GM21360 (cell line): Measurements from ENCODE around the gene C19orf12.
A peak's percentile ranks its signal among the peaks of the same experiment; 100 is the strongest.
"Not testable (repeated sequence)": the region's sequence is repeated elsewhere in the genome, so short reads cannot be mapped to it uniquely, and the experiment has no call there.

Experiments
- ATAC-seq: cut with Tn5 transposase; IDR thresholded peaks from one replicate; pipeline ENCODE4 v1.9.1; 2021; ENCODE audit warnings: mild to moderate bottlenecking, moderate library complexity; ENCODE audit not compliant: unreplicated experiment

Gene C19orf12

DNA sequence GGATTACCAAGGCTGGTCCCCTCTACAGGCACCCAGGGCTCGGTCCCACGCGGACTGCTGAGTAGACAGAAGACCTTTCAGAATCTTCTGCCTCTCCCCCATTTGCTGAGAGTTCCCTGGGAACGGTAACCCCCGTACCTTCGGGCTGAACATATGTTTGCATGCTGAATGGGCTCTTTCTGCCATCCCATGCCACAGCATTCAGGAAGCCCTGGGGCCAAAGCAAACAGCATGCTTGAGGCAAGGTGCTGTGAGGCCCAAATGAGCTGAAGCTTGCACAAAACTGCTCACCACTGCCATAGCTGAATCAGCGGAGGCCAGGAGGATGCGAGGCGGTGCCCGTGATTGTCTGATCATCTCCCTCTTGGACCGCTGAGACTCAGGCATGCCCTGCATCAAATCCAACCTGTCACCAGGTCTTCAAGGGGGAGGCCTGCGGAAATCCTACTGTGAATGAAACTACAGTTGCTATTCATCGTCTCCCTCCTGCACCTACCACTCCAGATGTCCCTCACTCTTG is 16.3 kb upstream of the C19orf12 start:
- ATAC-seq, result no peak

DNA sequence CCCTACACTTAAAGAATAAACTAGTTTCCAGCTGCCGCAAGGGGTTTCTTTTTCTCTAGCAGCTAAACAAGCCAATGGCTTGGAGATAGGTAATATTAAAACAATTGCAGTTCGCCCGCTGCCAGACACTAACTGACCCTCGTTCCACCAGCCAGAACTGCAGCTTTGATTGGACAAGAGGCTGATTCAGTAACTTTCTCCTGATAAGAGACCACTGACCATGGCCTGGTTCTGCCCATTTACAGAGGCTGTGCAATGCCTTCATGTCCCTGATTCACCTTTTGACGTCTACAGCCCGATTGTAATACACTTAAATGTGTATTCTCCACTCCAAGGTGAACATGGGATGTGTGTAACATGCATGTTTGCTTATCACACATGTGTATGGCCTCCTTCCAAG is 12.8 kb upstream of the C19orf12 start:
- no peak for ATAC-seq

DNA sequence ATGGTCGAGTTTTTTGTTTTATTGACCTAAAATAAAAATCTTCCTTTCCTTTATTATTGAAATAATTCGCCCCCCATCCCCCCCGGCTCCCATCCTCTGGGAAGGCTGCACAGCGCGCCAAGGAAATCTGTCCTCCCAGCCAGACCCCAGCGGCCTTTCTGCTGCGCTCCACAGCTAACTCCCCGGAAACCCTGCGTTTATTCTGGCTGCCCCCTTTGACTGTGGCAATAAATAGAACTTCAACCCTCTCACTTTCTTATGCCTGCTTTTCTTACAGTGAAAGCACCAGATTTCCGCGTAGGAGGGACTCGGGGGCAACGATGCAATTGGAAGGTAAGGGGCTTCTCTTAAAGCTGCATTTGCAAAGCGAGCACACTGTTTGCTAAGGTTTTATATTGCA is 9.7 kb upstream of the C19orf12 start:
- no peak for ATAC-seq

DNA sequence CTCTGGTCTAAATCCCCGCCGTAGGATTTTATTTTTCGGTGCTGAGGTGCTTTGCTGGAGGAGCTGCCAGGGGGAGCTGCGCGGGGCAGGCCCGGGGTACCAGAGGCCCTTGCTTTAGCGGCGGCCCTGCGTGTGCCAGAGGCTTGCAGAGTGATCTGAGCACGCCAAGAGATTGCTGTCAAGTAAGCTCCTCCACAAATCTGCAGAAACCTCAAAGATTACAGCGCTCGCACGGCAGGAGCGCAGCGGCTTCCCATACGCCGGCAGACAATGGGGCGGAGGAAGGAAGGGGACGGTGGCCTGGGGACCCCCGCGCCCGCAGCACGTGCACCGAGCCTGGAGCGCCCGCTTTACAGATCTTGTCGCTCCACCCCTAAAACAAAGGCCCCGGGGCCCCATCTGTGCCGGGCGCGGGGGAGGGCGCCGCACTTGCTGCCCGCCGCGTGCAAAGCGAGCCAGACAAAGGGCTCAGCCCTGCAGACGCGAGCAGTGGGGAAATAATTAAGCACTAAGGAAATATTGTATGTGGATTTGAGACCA is 9.1 kb upstream of the C19orf12 start:
- no peak for ATAC-seq

DNA sequence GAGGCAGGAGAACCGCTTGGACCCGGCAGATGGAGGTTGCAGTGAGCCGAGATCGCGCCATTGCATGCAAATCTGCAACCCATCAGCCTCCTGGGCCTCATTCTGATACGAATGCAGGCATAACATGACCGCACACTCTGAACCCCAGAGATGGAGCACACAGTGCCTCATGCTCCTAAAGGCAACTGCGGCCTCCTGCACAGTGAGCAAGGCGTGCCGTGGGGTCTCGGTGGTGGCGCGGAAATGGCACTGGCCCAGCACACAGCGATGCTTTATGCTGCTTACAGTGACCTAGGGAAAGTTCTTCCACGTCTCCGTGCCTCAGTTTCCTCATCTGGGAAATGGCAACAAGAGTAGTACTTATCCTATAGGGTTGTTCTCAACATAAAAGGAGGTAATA is 2.0 kb upstream of the C19orf12 start:
- no peak for ATAC-seq

DNA sequence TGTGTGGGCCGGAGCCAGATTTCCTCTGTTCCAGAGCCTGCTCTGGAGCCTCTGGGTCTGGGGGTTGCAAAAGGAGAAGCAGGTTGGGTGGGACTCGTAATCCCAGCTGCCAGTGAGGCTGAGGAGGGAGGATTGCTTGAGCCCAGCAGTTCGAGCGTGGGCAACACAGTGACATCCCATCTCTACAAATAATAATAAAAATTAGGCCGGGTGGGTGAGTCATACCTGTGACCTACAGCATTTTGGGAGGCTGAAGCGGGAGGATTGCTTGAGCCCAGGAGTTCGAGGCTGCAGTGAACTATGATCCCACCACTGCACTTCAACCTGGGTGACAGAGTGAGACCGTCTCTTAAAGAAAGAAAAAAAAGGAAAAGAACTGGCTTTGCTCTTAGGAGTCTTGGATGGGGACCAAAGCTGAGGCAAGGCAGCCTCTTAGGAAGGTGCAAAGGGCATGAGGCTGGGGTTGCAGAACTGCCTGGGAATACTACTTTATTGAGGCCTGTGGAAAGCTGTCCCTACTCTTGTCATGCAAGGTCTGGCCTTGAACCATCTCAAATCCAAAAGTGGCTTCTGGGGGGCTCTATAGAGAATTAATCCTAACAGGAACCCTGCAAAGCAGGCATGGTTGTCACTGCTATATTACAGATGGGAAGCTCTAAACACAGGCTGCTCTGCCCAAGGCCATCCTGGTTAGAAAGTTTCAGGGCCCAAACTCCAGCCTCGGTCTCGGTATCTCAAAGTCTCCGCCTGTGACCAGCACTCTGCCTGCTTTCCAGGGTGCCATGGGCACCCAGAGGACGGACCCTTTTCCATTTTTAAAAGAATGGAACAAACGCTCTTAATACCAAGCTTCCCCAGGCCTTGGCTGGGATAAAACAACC is 880 bp upstream of the C19orf12 start:
- peak; percentile 21 for ATAC-seq

DNA sequence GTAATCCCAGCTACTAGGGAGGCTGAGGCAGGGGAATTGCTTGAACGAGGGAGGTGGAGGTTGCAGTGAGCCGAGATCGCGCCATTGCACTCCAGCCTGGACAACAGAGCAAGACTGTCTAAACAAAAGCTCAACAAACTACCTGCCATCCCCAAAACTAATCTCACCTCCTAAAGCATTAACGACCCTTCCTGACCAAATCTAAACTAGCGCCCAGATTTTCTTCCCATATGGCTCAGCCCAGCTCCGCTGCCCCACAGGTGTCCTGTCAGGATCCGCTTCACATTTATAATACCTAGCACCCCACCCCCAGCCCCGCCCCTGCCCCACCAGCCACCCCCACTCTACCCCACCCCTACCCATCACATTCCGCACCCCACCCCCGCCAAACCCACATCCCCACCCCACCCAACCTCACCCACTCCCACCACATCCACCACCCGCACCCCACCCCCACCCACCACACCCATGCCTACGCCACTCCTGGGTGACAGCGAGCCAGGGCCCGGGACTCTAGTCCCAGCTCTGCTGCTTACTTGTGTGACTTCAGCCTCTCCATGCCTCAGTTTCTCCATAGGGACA is 599 bp downstream of the C19orf12 start:
- peak; percentile 23 for ATAC-seq

DNA sequence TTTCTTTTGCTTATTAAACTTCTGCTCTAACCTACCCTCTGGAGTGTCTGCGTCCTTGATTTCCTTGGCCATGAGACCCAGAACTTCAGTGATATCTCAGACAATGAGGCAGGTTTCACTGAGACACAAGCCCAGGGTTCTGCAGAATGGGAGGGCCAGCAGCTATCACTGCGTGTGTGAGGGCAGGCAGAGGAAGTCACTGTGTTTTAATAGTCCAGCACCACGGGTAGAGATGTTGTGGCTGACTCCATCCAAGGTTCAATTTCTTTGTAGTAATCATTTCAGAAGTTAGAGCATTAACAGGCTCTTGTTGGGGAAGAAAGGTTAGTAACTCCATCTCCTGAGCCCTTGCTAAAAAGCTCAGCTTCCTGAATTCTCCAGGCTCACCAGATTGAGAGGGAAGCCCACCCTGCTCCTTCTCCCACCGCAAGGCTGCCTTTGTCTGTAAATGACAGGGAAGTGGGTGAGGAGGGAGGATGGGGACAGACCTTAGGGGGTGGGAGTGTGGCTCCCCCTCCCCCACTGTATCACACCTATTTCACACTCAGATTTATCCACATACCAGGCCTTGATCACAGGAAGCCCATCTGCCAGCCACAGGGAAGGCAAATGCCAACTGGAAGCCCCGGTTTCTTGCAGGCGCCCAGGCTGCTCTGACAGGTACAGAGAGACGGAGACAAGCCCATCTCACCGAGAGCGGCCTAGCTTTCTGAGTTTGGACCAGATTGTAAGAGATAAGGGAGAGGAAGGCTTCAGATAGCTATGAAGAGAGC is 2.1 kb downstream of the C19orf12 start:
- no peak for ATAC-seq

DNA sequence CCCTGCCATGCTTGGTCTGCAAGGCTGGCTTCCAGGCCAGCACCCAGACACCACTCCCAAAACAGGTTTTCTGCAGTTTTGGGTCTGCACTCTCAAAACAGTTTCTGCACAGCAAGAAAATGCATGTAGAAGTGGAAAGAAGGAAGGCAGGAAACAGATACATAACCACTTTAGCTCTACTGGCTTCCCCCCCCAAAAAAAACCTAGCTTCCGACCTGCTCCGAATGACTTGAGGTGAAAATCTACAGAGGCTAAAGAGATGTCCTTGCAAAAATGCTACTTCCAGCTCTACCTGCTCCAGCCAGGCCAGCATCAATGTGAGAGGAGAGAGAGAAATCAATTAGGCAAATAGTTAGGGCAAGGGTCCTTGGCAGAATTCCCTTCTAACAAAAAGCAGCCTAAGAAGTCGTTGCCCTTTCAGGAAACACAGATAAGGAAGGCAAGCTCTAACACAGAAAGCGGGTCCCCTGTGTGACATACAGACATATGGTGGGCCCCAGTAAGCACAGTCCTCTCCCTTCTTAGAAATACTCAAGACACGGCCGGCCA is 3.4 kb downstream of the C19orf12 start:
- ATAC-seq, result no peak

DNA sequence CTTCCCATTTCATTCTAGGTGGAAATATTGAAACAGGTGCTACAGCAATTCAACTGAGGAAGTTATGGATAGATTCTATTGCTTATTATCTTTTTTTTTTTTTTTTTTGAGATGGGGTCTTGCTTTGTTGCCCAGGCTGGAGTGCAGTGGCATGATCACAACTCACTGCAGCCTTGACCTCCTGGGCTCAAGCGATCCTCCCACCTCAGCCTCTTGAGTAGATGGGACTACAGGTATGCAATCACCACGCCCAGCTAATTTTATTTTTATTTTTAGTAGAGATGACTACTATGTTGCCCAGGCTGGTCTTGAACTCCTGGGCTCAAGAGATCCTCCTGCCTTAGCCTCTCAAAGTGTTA is 5.6 kb downstream of the C19orf12 start:
- ATAC-seq, result not testable (repeated sequence)

DNA sequence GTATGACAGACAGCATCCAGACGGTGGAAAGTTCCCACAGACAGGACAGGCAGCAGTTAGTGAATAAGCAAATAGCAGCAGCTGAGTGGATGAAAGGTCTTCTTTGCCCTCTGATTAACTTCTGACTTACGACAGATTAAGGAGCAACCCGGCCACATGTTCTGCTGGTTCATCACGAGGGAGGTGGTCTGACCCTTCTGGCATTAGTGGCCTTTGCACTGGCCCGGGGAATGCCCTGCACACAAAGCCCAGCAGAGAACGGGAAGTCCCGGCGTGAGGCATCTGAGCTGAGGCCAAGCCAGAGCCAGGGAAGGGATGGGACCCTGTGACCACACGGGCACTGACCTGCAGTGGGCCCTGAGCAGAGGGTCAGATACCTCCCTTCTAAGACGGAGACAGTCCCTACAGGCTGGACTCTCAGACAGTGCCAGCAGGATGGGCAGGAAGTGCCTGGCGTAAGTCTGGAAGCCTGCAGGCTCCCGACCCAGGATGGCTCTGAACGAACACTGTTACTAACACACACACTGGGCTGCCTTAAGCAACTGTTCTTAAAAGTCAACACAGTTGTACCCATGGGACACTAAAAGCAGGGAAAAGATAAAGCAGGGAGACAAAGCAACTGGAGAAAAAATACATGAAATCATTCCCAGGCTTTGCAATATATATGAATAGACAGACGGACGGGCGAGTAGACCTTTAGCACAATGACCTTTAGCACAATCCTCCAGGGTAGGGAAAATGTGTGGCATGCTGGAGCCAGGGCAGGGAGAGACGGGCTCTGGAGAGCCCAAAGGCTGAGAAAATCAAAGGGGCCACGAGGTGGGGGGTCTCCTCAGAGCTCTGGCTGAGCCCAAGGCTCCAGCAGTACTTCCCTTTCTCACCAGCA is 6.3 kb downstream of the C19orf12 start:
- ATAC-seq, result no peak

DNA sequence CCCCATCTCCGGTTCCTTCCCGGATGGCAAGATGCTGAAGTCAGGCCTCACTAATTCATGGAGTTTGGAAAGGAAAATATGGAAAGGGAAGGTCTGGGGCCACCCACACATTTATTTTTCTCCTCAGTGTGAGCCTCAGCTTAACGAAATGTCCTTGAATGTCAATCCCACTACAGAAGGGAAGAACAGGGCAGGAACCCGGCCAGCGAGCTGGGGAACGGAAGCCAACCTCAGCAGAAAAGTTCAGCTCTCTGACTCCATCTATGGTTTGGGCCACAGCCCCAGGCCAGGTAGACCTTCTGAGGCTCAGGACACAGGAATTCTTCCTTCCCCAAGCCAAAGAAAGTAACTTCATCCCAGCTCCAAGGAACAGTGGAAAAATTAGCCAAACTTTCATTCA is 8.4 kb downstream of the C19orf12 start:
- no peak for ATAC-seq

DNA sequence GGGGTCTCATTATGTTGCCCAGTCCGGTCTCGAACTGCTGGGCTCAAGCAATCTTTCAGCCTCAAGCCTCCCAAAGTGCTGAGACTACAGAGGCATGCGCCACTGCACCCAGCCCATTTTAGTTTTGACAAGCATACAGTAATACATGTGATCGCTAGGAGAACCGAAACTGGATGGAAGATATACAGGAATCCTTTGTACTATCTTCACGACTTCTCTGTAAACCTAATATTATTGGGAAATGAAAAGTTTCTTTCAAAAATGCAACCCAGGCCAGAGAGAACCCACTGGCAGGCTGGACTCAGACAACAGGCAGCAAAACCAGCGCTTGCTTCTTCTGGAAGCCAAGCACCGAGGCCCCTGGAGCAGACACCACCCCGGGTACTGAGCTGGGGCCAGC is 9.4 kb downstream of the C19orf12 start:
- ATAC-seq, result no peak

DNA sequence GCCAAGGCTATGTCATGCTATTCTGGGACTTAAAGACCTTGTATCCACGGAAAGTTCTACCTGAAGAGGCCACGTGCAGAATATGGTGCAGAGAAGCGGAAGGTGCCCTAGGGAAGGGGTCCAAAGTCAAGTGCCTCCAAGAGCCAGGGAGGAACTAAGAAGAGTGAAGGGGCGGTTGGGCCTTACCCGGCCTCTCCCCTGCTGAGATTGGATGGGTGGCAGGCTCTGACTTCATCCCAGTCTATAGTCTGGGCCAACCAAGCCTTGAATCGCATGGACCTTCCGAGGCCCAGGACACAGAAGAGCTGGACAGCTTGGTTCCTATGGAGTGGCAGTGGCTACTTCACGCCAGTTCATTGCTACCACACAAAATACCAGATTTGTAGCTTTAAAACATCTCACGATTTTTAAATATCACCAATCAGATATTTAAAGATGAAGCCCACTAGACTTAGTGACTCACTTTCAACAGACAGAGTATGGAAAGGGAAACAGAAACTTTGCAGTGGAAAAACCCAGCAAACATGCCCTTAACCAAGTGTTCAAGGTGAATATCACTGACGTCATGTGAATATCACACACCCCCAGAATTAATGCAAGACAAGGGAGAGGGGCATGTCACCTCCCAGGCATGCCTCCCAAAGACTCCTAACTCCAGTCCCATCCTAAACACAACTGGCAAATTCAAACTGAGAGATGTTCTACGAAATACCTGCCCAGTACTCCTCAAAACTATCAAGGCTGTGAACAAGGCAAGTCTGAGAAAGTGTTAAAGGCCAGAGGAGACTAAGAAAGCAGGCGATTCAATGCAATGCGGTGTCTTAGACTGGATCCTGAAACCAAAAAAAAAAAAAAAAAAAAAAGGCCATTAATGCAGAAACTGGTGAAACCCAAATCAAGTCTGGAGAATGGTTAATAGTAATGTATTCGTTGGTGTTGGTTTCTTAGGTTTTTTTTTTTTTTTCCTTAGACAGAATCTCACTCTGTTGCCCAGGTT is 10.2 kb downstream of the C19orf12 start:
- ATAC-seq, result no peak

DNA sequence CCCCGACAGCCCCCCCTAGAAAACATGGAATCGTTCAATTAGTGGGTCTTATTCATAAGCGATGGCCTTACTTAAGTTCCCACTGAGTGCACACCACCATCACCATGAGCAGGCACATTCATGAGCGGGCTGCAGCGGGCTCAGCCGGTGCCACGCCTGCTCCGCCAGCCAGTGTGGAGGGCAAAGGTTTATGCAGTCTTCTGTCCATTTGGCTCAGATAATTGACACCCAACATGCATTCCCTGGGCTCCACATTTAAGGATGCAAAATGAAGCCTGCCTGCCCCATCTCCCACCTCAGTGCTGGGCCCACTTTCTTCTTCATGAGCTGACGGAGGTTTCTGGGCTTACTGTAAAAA is 12.1 kb downstream of the C19orf12 start:
- no peak for ATAC-seq

DNA sequence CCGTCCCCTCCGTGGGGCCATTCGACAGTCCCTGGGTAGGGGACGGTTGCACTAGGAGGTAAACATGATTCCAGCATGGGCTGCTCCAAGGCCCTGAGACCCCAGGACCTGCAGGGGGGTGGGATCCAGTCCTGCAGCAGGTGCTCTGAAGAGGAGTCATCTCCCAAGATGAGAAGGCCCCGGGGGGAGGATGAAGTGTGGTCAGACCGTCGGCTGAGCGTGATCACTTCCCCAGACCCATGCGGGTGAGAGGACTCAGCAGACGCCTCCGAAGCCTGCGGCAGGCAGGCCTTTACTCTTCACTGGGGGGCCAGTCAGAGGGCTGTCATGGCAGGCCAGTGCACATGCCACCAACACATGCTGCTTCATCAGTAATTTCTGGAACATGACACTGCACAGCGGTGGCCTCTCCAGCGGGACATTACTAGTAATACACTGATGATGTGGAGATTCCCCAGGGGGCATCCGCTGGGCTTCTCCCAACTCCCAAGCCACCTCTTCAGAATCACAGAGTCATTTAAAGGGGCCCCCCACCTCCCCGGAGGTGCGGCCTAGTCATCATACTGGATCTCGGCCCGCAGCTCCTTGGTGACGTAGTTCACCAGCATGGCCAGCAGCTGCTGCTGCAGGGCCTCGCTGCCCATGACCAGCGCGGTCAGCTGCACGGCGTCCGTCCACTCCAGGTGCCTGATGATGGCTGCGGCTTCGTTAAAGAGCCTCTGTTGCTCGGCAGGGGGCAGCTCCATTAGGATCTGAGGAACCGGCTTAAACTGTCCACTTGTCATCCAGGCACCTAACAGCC is 12.7 kb downstream of the C19orf12 start:
- no peak for ATAC-seq

DNA sequence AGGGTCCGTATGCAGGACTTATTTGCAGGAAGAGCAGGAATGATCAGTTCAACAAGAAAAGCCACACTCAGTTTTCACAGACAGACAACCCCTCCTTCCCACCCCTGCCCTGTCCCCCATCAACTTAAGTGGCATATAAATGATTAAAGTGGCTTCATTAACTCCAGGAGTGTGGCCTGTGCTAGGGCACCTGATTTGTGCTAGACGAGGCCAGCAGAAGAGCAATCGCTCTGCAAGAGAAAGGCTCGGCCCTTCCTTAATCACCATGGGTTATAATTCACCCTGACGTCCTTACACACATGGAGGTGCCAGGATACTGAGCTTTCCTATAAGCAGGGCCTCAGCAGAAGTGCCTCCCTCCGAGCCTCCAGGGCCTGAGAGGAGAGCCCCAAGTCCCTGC is 14.6 kb downstream of the C19orf12 start:
- no peak for ATAC-seq

DNA sequence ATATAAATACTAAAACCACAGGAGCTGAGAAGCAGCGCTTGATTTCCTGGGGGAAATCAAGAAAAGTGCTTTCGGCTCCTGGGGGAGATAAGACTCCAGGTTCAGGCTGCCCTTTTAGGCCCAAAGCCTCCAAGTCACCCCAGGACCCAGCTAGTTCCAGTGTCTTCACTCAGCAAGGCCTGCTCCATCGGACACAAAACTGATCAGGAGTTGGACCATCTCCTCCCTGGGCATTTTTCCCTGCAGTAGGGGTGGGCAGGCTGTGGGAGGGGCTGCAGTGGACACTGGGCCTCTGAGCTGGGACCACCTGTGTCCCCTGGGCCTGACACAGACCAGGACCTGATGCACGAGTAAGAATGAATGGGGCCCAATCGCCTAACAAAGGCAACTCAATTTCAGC is 15.2 kb downstream of the C19orf12 start:
- no peak for ATAC-seq
